ENCODE data around the gene EHD1. TPM values are rescaled to one million over a fixed set of nuclear protein-coding genes. Genes with fewer than 3 reads are reported as not detected.

EHD1 gene
- total and polyA plus RNA-seq, 2 of the 8 experiments (the other 6 are each of a cell fraction or from before 2014, with no cell fraction given) = 31.5 to 42.9 TPM

- Histone ChIP-seq H3K4me1 (replicated peaks in 1 of 4; ENCODE audit: control insufficient read depth in 3 of 4, insufficient read depth in 4 of 4, low read length in 3 of 4) (peaks cover 0 to 7% (median 3%) of the 10 kb centered on the region in 4 experiments; a peak in 5 of 7 replicates), H2BK15ac (ENCODE audit: low read length) (no peak overlapping the region), H4K8ac (ENCODE audit: extremely low read depth, insufficient read depth, low read length) (no peak overlapping the region), H4K91ac (replicated peaks; ENCODE audit: insufficient read length, low read length) (no peak overlapping the region), H2BK12ac (ENCODE audit: low read depth, low read length) (no peak overlapping the region), H4K20me1 (replicated peaks in 1 of 2; ENCODE audit: control insufficient read depth in 1 of 2, insufficient read depth in 2 of 2, low read length in 2 of 2) (peaks cover 0 to 9% of the 10 kb centered on the region in 2 experiments), H3K4me2 (ENCODE audit: insufficient read depth in 1 of 2, low read depth in 2 of 2, low read length in 2 of 2) (peak overlapping the region; percentile 91 to 94), H3K9ac (replicated peaks in 1 of 4; ENCODE audit: extremely low read depth in 1 of 4, low read depth in 3 of 4, low read length in 3 of 4) (peak overlapping the region in 1 of 4 experiments; percentile 38; a peak in 3 of 7 replicates), H3K14ac (ENCODE audit: insufficient read length) (no peak overlapping the region), H3K4me3 (ENCODE audit: extremely low read depth in 1 of 4, insufficient read depth in 2 of 4, low read depth in 3 of 4, low read length in 4 of 4) (peak overlapping the region; percentile 64 to 93 (median 81)), H3K56ac (replicated peaks; ENCODE audit: insufficient read length, low read depth, low read length) (no peak overlapping the region), H3K23ac (ENCODE audit: insufficient read length) (no peak overlapping the region), H2AFZ (ENCODE audit: low read length) (no peak overlapping the region), H3K79me1 (ENCODE audit: low read depth, low read length) (peaks cover 2% of the 10 kb centered on the region), H2BK20ac (ENCODE audit: low read length) (no peak overlapping the region), H3K27ac (ENCODE audit: low read depth, low read length) (no peak overlapping the region), H3K9me3 (ENCODE audit: insufficient read depth in 2 of 2, low read depth in 1 of 2, low read length in 1 of 2) (no peaks in the 10 kb centered on the region), H3K18ac (ENCODE audit: extremely low read depth, low read length) (no peak overlapping the region), H3K27me3 (replicated peaks in 1 of 4; ENCODE audit: control insufficient read depth in 3 of 4, extremely low read depth in 1 of 4, insufficient read depth in 3 of 4, low read length in 3 of 4) (no peaks in the 10 kb centered on the region), H3K4ac (replicated peaks; ENCODE audit: insufficient read length, low read depth, low read length) (no peak overlapping the region), H2BK5ac (ENCODE audit: low read depth, low read length) (no peak overlapping the region; the same call in 1 of the 2 replicates), H2AK5ac (ENCODE audit: low read depth, low read length) (no peak overlapping the region), H4K5ac (ENCODE audit: insufficient read length, low read depth, low read length) (no peak overlapping the region), H3K23me2 (ENCODE audit: low read depth, low read length) (peaks cover 8% of the 10 kb centered on the region; the same call in 1 of the 2 replicates), H2BK120ac (replicated peaks; ENCODE audit: low read depth, low read length) (no peak overlapping the region), H3K36me3 (ENCODE audit: control insufficient read depth in 2 of 4, insufficient read depth in 4 of 4, low read length in 3 of 4) (peaks cover 4 to 10% (median 7%) of the 10 kb centered on the region in 4 experiments; a peak in 6 of 8 replicates), H3K79me2 (ENCODE audit: control insufficient read depth in 1 of 2, insufficient read depth in 2 of 2, low read length in 2 of 2) (no peaks in the 10 kb centered on the region; a peak in 1 of 4 replicates)
- ChIA-PET CTCF (ENCODE audit: partially characterized antibody) (interaction anchor here (0.6 to 4.0 kb wide), 9 partner anchors 13 to 383 kb away, joined by 3 to 24 read pairs (median 4); partner anchors contain the start of gene ARL2), POLR2A (ENCODE audit: partially characterized antibody) (interaction anchor here (0.7 to 2.6 kb wide), 10 partner anchors 12 to 307 kb away, joined by 3 to 13 read pairs (median 3); partner anchors contain the start of genes CDC42BPG, SF1 and ZNHIT2)
- DNase-seq (ENCODE audit: low read depth in 1 of 2, low spot score in 2 of 2) (peak in 1 of 2 experiments; percentile 71), FAIRE-seq (no peak)
- WGBS, 2 experiments (ENCODE audit: extremely low coverage in 1 of 2, insufficient coverage in 1 of 2, insufficient read length in 1 of 2, insufficient replicate concordance in 2 of 2, low coverage in 1 of 2, low lambda C conversion rate in 2 of 2, missing lambda C conversion rate in 1 of 2) = 5% methylated on average over 15 of the region's 44 CpGs; no CpG with 5 or more reads in 1 of the 2 experiments
- no peak for TF ChIP-seq RAD21 (IDR thresholded peaks at IDR 0.05 in 1 of 2, conservative IDR thresholded peaks at IDR 0.05 in 1 of 2; ENCODE audit: low read depth in 2 of 2, low read length in 2 of 2)
- no peak for TF ChIP-seq HDAC6 (IDR thresholded peaks at IDR 0.05; ENCODE audit: low read depth, low read length)
- no peak for TF ChIP-seq TAF7 (optimal IDR thresholded peaks at IDR 0.05; ENCODE audit: borderline replicate concordance, low read depth, low read length)
- TF ChIP-seq, protein P1, sequence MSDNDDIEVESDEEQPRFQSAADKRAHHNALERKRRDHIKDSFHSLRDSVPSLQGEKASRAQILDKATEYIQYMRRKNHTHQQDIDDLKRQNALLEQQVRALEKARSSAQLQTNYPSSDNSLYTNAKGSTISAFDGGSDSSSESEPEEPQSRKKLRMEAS (IDR thresholded peaks at IDR 0.05) = no peak
- TF ChIP-seq, protein P2, sequence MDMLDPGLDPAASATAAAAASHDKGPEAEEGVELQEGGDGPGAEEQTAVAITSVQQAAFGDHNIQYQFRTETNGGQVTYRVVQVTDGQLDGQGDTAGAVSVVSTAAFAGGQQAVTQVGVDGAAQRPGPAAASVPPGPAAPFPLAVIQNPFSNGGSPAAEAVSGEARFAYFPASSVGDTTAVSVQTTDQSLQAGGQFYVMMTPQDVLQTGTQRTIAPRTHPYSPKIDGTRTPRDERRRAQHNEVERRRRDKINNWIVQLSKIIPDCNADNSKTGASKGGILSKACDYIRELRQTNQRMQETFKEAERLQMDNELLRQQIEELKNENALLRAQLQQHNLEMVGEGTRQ (IDR thresholded peaks at IDR 0.05; ENCODE audit: low read length) = no peak
- TF ChIP-seq TAF1 (IDR thresholded peaks at IDR 0.05; ENCODE audit: low read depth, low read length) = no peak
- no peak for TF ChIP-seq SP4 (IDR thresholded peaks at IDR 0.05; ENCODE audit: low read length)
- TF ChIP-seq BCL11A (IDR thresholded peaks at IDR 0.05; ENCODE audit: low read depth in 2 of 2, low read length in 2 of 2) = no peak
- TF ChIP-seq JUN (IDR thresholded peaks at IDR 0.05; ENCODE audit: low read depth, low read length) = no peak
- no peak for TF ChIP-seq KDM1A (IDR thresholded peaks at IDR 0.05; ENCODE audit: borderline replicate concordance, low read length)
- TF ChIP-seq TBP (IDR thresholded peaks at IDR 0.05; ENCODE audit: low read depth, low read length) = 0 out of 2 replicates have a peak, but pooled peaks have one; percentile 9
These were observed 68.6 kb downstream of the EHD1 start for GRCh38 chr11:64809781-64810241.
